Measurements from ENCODE around the gene ISG15. TPM values are rescaled to one million over a fixed set of nuclear protein-coding genes. Genes with fewer than 3 reads are reported as not detected.
"Not testable (repeated sequence)": the region's sequence is repeated elsewhere in the genome, so short reads cannot be mapped to it uniquely, and the experiment has no call there.

ISG15 gene
- total RNA-seq, 1 donor from 2014 or later: 15.7 TPM

DNA sequence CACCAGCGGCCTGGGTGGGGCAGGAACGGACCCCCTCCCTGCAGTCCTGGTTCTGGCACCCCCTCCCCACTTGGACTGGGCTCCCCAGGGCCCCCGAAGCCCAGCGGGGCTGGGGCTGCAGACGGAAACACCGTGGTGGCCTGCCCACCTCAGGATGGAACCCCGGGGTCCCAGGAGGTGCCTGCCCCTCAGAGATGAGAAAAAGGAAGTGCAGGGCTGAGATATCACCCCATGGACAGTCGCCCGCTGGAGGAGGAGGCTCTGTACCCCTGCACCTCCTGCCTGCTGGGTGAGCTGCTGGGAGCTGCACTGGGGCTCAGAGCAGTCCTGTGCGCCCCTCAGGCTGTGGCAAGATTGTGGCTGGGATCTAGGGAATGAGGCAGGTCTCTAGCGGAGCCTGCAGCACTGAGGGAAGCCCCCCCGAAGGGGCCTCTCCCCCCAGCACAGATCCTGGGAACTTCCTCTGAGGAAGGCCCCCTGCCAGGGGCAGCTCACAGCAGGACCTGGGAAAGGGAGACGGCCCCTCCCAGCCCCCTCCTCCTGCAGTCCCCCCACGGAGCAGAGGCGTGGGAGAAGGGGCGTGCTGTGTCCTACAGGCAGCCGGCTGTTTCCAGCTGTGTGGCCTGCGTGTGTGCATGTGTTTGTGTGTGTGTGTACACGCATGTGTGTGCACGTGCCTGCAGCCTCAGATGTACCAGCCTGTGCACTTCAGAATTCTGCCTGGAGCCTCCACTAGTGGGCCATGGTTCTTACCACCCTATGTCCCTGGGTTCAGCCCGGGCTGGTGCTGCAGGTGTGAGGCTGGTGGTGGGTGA is 13.5 kb downstream of the ISG15 start:
- DNase-seq (ENCODE audit: low read depth): no peak

DNA sequence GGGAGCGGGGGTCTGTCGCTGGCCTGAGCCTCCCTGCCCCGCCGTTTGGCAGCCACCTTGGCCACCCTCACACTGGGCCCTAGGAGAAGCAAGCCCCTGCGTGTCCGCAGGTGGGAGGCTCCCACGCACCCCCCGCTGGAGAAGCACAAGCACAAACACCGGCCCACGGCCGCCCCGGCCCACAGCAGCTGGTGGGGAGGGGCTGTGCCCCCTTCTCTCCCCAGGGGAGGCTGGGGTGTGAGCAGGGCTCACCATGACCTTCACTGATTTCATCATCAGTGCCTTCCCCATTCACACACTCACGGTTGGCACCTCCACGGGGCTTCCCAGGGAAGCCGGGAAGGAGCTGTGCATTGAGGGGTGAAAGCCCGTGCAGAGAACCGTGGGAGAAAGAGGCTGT is 14.5 kb downstream of the ISG15 start:
- no peak for DNase-seq (ENCODE audit: low read depth)

DNA sequence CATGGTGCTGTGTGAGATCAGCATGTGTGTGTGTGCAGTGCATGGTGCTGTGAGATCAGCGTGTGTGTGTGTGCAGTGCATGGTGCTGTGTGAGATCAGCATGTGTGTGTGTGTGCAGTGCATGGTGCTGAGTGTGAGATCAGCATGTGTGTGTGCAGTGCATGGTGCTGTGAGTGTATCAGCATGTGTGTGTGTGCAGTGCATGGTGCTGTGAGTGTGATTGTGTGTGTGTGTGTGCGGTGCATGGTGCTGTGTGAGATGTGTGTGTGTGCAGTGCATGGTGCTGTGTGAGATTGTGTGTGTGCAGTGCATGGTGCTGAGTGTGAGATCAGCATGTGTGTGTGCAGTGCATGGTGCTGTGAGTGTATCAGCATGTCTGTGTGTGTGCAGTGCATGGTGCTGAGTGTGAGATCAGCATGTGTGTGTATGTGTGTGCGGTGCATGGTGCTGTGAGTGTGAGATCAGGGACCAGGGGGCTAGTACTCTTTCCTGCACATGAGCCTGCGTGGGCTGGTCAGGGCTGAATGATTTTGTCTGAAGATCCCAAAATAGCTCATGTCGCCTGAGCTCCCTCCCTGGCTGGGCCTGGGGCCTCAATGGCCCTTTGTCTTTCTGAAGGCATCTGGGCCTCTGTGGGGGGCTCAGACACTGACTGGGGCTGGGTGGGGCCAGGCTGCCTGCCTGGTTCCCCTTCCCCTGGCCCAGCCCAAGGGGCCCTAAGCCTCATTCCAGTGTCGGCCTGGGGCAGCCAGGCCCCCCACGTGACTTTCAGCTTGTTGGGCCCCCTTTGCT is 17.8 kb downstream of the ISG15 start:
- DNase-seq (ENCODE audit: low read depth): not testable (repeated sequence)

DNA sequence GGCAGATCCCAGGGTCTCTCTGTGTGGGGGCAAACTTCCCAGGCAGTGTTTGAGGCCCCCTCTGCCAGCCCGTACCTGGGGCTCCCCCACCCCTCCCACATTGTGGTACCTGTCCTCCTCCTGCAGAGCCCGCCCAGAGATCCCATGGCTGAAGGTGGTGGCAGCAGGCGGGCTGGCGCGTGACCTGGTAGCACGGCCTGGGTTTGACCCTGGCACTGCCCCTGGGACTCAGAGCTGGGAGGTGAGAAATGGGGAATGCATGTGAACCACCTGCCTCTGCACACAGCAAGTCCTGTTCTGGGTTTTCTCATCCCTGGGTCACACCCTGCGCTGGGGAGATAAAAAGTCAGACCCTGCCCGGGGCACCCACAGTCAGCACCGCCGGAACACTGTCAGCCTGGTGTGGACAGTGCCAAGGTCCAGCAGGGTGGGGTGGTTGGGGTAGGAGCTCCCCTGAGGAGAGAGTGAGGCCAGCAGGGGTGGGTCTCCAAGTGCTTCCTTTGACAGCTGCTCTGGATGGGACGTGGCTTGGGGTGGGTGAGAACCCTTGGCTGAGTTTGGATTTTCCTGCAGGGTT is 18.4 kb downstream of the ISG15 start:
- DNase-seq (ENCODE audit: low read depth): no peak

DNA sequence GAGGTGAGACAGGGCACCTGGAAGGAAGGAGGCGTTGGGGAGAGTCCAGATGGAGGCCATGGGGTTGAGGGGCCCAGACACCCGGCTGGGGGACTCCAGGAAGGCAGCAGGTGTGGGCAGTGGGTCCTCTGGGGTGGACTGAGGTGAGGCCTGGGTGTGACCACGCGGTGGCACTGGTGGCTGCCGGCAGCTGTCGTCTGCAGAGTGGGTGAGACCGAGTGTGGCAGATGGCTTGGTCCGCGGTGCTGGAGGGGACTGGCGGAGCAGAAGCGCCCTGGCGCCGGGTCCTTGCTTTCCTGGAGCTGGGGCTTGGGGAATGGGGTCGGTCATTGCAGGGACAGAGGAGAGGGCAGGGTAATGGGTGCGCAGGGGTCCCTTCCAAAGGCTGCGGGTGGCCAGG is 19.1 kb downstream of the ISG15 start:
- DNase-seq (ENCODE audit: low read depth): no peak

DNA sequence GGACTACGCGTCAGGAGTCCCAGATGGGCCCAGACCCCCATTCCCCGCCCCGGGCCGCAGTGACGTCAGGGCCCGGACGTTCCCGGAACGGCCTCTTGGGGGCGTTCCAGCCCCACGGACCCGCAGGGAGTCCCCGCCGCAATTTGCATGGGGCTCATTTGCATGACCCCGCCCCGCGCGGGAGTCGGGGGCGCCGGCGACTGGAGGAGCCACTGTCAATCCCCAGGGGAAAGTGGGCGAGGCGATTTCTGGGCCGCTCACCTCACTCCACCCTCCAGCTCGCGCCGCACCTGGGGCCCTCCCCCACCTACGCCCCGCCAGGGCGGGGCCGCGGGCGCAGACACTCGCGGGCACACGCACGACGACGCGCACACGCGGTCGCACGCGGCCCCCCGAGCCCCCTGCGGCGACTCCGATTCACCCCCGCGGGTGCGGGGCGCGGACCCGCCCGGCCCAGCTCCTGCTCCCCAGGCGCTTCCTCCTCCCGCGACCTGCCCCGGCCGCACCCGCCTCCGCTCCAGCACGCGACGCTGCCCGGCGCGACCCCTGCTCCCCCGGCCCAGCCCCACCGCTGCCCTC is 19.8 kb downstream of the ISG15 start:
- DNase-seq (ENCODE audit: low read depth): peak; percentile 48

DNA sequence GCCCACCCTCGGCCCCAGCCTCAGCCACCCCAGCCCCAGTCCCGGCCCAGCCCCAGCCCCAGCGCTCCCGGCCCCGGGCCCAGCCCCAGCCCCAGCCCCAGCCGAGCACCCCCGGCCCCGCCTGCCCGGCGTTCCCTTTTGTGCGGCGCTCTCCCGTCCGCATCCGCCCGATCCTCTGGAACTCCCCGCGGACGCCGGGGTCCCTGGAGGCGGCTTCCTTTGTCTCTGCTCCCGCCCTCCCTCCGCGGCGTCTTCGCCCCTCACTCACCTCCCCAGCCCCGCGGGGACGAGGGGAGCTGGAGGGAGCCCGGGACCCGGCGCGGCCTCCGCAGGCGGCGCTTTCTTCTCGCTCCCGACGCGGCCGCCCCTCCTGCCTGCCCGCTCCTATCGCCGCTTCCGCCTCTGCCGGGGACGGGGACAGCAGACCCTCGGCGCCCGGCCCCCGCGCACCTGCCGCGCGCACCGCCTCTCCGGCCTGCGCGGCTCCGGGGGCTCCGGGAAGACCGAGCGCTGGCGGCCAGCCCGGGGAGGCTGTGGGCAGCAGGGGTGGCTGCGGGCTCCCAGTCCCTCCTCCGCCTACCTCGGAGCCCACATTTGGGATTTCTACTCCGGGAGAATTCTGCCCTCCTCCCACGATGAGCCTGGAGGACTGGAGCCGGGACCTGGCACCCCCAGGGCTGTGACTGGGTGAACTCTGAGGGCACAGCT is 20.6 kb downstream of the ISG15 start:
- DNase-seq (ENCODE audit: low read depth): no peak

DNA sequence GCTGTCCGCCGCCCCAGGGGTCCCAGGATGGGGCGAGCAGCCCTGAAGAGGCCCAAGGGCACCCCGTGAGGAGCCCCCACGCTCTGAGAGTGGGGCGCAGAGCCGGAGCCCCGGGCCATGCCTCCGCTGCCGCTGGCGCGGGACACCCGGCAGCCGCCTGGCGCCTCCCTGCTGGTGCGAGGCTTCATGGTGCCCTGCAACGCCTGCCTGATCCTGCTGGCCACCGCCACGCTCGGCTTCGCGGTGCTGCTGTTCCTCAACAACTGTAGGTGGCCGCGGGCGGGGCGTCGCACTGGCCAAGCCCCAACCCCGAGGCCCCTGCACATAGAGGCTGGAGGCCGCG is 21.1 kb downstream of the ISG15 start:
- no peak for DNase-seq (ENCODE audit: low read depth)

DNA sequence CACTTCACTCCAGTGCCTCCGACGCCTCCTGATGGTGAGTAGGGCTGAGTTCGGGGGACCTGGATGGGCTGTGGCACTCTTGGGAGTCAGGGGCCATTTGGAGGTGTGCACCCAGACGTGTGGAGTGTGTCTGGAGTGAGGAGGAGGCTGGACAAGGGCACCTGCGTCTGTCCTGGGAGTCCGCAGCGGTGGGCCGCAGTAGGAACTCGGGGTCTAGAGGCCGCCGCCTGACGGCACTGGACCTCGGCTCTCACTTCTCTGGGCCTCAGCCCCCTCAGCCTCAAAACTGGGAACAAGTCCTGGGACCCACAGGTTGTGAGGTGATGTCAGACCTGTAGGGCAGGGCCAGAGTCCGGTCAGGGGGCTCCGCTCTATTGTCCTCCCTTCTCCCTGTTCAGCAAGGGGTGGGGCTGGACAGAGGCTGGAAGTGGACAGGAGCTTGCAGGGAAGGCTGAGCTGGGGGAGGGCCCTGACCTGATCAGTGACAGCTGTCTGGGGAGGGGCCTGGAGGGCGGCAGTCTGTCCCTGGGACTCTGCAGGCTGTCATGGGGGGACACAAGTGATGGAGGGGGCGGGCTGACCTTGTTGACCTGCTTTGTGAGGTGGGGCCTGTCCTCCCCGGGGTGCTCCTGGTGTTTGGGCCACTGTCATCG is 22.1 kb downstream of the ISG15 start:
- DNase-seq (ENCODE audit: low read depth): no peak

DNA sequence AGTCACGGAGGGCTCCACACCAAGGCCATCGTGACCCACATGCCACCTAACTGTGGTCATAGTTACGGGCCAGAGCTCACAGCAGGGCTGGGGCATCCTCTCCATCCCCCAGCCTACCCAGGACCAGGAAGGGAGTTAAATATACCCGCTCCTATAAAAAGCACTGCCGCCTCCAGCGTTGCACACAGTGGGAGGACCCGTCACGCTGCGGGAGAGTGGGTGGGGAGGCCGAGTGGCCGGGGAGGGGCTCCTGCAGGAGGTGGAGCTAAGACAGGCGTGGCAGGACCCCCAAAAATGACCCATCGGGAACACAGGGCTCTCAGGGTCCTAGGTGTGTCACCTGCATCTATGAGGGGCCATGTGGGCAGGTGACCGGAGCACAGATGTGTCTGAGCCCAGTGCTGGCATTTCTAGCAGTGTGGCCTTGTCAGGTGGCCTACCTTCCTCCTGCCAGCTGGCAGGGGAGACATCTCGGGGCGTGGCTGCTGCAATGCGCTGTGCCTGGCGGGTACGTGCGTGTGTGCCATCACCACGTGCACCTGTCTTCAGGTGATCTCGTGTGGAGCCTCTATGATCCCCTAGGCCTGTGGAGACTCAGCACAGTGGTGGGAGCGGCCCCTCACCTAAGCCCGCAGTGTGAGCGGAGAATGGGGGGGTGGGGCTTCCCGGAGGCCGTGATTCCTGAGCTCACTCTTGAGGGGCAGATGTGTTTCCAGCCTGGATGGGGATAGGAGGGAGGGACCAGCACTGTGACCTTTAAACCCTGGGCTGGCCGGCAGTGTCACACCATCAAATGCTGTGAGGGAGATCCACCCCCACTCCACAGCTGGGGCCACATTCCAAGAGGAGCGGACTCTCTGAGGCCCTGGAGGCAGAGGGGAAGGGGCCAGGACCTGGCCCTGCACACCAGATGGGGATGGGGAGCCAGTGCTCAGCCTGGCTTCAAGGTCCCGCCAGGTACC is 24.4 kb downstream of the ISG15 start:
- DNase-seq (ENCODE audit: low read depth): no peak

DNA sequence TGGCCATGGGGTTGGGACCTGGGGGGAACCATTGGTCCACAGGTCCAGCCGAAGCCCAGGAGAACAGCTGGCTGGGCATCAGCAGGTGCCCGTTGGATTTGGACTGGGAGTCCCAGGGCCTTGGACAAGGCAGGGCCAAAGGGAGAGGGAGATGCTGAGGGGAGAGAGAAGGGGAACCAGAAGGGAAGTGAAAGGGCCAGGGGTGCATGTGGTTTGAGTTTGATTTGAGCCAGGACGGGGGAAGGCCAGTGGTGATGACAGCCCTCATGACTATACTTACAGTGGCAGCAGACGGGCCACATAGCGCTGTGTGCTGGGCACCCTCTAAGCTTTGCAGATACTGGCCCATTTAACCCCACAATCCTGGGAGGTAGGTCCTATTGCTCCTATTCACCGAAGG is 25.4 kb downstream of the ISG15 start:
- no peak for DNase-seq (ENCODE audit: low read depth)

DNA sequence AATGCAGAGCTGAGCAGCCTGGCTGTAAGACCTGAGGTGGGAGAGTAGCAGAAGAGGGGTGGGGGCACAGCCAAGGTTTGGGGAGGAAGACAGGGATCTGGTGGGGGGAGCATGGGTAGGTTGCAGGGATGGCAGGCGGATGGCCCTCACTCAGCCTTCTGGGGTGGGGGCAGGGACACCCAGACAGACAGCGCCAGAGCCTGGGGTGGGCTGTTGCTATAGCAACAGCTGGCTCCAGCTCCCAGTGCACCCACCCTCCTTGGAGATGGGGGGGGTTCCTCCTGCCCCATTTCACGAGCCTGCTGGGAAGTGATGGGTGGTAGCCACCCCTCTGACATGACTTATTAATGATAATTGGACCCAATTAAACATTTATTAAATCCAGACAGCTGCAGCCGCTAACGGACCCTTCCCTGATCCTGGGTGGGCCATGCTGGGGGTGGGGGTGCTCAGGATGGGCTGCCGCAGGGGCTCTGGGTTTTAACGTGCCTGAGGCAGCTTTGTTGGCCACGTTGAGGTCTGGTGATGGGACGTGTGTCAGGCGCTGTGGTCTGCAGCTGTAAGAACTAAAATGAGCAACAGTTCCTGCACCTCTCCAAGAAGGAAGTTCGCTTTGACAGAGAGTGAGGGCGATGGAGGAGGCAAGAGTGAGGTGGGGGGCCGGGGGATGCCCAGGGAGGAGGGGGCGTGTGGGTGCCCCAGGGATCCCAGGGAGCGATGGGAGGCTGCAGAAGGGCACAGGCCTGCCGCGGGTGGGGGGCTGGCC is 26.0 kb downstream of the ISG15 start:
- no peak for DNase-seq (ENCODE audit: low read depth)

DNA sequence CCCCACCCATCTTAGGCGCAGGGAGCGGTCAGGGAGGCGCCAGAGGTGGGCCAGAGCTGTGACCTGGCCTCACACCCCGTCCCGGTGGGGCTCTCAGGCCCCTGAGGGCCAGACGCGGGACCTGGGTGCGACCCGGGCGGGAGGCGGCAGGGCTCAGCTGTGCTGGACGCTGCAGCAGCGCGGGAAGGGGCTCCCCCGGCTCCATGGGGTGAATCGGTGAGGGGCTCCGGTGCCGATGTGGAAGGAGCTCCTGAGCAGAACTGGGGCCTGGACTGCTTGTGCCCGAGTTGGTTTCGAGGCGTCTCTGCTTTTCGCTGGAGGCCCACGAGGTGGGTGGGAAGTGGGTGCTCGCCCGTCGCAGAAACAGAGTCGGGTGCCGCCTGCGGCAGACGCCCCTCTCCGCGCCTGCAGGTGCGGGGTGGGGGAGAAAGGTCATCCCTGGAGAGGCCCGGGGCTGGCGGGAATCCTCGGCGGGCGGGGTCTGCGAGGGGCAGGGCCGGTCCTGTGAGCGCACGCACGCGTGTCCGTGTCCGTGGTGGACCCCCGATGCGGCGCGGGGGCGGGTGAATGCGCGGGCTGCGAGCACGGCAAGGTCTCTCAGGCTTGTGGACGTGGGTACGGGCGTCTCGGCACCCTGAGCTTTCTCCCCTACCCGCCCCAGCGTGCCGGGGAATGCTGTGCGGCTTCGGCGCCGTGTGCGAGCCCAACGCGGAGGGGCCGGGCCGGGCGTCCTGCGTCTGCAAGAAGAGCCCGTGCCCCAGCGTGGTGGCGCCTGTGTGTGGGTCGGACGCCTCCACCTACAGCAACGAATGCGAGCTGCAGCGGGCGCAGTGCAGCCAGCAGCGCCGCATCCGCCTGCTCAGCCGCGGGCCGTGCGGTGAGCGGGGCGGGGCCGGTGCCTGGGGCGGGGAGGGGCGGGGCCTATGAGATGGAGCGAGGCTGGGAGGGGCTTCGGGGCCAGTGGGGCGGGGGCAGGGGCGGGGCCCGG is 27.0 kb downstream of the ISG15 start:
- DNase-seq (ENCODE audit: low read depth): peak; percentile 52

DNA sequence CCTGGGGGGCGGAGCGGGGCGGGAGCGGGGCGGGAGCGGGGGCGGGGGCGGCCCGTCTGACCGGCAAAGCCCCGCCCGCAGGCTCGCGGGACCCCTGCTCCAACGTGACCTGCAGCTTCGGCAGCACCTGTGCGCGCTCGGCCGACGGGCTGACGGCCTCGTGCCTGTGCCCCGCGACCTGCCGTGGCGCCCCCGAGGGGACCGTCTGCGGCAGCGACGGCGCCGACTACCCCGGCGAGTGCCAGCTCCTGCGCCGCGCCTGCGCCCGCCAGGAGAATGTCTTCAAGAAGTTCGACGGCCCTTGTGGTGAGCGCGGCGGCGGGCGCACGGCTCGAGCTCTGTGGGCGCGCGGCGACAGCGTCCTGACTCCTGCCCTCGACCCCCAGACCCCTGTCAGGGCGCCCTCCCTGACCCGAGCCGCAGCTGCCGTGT is 27.8 kb downstream of the ISG15 start:
- no peak for DNase-seq (ENCODE audit: low read depth)

DNA sequence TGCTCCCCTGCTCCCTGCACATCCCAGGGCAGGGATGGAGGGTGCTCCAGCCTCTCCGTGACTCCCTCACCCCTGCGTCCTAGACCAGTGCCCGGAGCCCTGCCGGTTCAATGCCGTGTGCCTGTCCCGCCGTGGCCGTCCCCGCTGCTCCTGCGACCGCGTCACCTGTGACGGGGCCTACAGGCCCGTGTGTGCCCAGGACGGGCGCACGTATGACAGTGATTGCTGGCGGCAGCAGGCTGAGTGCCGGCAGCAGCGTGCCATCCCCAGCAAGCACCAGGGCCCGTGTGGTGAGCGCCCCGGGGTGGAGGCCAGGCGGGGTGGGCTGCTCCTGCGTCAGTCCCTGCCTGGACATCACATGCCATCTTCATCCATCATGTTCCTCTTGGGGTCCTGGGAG is 28.6 kb downstream of the ISG15 start:
- no peak for DNase-seq (ENCODE audit: low read depth)

DNA sequence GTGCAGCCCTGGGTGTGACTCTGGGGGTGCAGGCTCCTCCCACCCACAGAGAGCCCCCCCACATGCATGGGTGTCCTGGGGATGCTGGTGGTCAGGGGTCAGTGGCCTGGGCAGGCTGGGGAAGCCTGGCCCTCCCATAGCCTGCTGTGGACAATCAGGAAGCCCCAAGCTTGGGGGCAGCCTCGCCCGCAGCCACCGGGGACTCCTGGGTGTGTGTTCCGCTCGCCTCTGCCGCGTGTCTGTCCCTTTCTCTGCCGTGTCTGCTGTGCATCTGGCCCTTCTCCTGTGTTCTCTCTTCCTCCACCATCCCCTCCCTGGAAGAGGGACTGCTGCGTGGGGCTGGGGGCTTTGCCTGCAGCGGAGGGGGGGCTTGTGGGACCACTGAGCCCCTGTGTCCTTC is 29.5 kb downstream of the ISG15 start:
- DNase-seq (ENCODE audit: low read depth): no peak

DNA sequence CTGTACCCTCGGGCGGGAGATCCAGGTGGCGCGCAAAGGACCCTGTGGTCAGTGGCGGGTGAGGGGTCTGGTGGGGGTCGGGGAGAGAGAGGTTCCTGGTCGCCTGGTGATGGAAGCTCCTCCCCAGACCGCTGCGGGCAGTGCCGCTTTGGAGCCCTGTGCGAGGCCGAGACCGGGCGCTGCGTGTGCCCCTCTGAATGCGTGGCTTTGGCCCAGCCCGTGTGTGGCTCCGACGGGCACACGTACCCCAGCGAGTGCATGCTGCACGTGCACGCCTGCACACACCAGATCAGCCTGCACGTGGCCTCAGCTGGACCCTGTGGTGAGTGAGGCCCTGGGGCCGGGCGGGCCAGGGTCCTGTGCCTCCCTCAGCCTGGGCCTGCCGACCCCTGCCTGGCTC is 30.1 kb downstream of the ISG15 start:
- DNase-seq (ENCODE audit: low read depth): no peak

DNA sequence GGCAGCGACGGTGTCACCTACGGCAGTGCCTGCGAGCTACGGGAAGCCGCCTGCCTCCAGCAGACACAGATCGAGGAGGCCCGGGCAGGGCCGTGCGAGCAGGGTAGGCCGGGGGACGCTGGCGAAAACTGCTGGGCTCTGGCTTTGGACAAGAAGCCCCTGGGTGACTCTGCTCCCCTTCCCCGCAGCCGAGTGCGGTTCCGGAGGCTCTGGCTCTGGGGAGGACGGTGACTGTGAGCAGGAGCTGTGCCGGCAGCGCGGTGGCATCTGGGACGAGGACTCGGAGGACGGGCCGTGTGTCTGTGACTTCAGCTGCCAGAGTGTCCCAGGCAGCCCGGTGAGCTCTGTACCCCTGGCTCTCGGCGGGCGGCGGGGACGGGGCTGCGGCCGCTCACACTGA is 30.6 kb downstream of the ISG15 start:
- no peak for DNase-seq (ENCODE audit: low read depth)

Measured in renal cortical epithelial cell (primary cell).